Common myeloid progenitor, CD34-positive (primary cell): ENCODE measurements around the gene PRMT9.

Source experiments
- CTCF ChIA-PET: fragments of 350-600 bp; sonication (Branson Sonifier 250); formaldehyde crosslinking; loops from one replicate; lab custom pipeline; 2021; ENCODE audit warnings: antibody characterized with exemption; lab: Charles Lee
- POLR2A ChIA-PET: fragments of 350-600 bp; sonication (Branson Sonifier 250); formaldehyde crosslinking; loops from one replicate; lab custom pipeline; 2021; ENCODE audit warnings: antibody characterized with exemption; lab: Charles Lee
- DNase-seq, 3 donors: peaks; one replicate each; pipeline versions ENCODE4 v3.0.0 to v3.0.0-alpha.2; 2013
- H3K27ac ChIP-seq, 2 experiments: 1 replicate in 1 of 2; 2 replicates in 1 of 2; pipeline ENCODE4 v1.7.0; 2013; ENCODE audit warnings: inconsistent platforms in 2 of 2, low read length in 2 of 2, mild to moderate bottlenecking in 2 of 2, low read depth in 1 of 2, moderate library complexity in 1 of 2; ENCODE audit not compliant: severe bottlenecking in 2 of 2, insufficient read depth in 1 of 2, poor library complexity in 1 of 2
- H3K27me3 ChIP-seq, 5 experiments: replicated peaks in 2 of 5; 1 replicate in 3 of 5; 2 replicates in 2 of 5; pipeline versions ENCODE4 v1.6.1 to v1.7.0; 2013; ENCODE audit warnings: low read length in 4 of 5, mild to moderate bottlenecking in 2 of 5, moderate library complexity in 2 of 5, inconsistent platforms in 1 of 5; ENCODE audit not compliant: insufficient read depth in 5 of 5, control insufficient read depth in 4 of 5
- H3K36me3 ChIP-seq, 4 experiments: 1 replicate in 2 of 4; 2 replicates in 2 of 4; pipeline versions ENCODE4 v1.6.1 to v1.7.0; 2013; ENCODE audit warnings: low read length in 3 of 4, control low read depth in 1 of 4, mild to moderate bottlenecking in 1 of 4; ENCODE audit not compliant: control insufficient read depth in 4 of 4, insufficient read depth in 4 of 4
- H3K4me1 ChIP-seq, 4 experiments: 1 replicate in 3 of 4; 2 replicates in 1 of 4; pipeline versions ENCODE4 v1.6.1 to v1.7.1; 2013; ENCODE audit warnings: low read length in 3 of 4, mild to moderate bottlenecking in 3 of 4, control low read depth in 1 of 4, inconsistent platforms in 1 of 4, moderate library complexity in 1 of 4; ENCODE audit not compliant: control insufficient read depth in 4 of 4, insufficient read depth in 4 of 4; ENCODE audit errors: control extremely low read depth in 1 of 4
- H3K4me3 ChIP-seq, 7 experiments: 1 replicate in 4 of 7; 2 replicates in 3 of 7; pipeline versions ENCODE4 v1.5.1 to v1.7.0; 2013; ENCODE audit warnings: mild to moderate bottlenecking in 7 of 7, low read length in 6 of 7, moderate library complexity in 6 of 7, inconsistent platforms in 2 of 7, low read depth in 2 of 7, control low read depth in 1 of 7; ENCODE audit not compliant: insufficient read depth in 4 of 7, control insufficient read depth in 1 of 7; ENCODE audit errors: extremely low read depth in 1 of 7
- H3K9me3 ChIP-seq, 5 experiments: 1 replicate in 4 of 5; 2 replicates in 1 of 5; pipeline versions ENCODE4 v1.6.1 to v1.7.1; 2013; ENCODE audit warnings: low read length in 4 of 5, mild to moderate bottlenecking in 2 of 5, inconsistent platforms in 1 of 5, low read depth in 1 of 5, moderate library complexity in 1 of 5; ENCODE audit not compliant: control insufficient read depth in 4 of 5, insufficient read depth in 2 of 5; ENCODE audit errors: control extremely low read depth in 1 of 5
- WGBS: methylation state at CpG from one replicate; pipeline ENCODE4 v1.1.5; 2013; ENCODE audit not compliant: insufficient coverage; 5-methylcytosine and 5-hydroxymethylcytosine counted together

Gene PRMT9

GRCh38 chr4:147725673-147726072 is 41.7 kb upstream of the PRMT9 start:
- ChIA-PET CTCF (interaction anchor here (2.0 to 3.6 kb wide), 2 partner anchors 13 to 141 kb away, joined by 7 to 12 read pairs; no protein-coding TSS in a partner anchor), POLR2A (no interaction called here)
- H3K4me3 ChIP-seq, result no peak overlapping the region
- no peaks in the 10 kb centered on the region for H3K36me3 ChIP-seq
- H3K27me3 ChIP-seq, result no peaks in the 10 kb centered on the region
- WGBS, result 100% methylated on average over 3 of the region's 4 CpGs
- H3K27ac ChIP-seq, result no peak overlapping the region
- DNase-seq, result no peak
- H3K4me1 ChIP-seq, result no peaks in the 10 kb centered on the region
- H3K9me3 ChIP-seq, result no peaks in the 10 kb centered on the region

GRCh38 chr4:147724468-147725201 is 40.7 kb upstream of the PRMT9 start:
- Histone ChIP-seq H3K27ac (no peak overlapping the region), H3K36me3 (no peaks in the 10 kb centered on the region), H3K27me3 (no peaks in the 10 kb centered on the region), H3K9me3 (no peaks in the 10 kb centered on the region), H3K4me3 (no peak overlapping the region), H3K4me1 (no peaks in the 10 kb centered on the region)
- ChIA-PET POLR2A (no interaction called here), CTCF (interaction anchor here (1.0 to 3.6 kb wide), 2 partner anchors 140 to 142 kb away, joined by 3 to 12 read pairs; no protein-coding TSS in a partner anchor)
- no peak for DNase-seq
- whole genome bisulfite sequencing, result 92% methylated on average over 8 of the region's 13 CpGs

- Histone ChIP-seq H3K36me3 (no peaks in the 10 kb centered on the region), H3K4me1 (no peaks in the 10 kb centered on the region), H3K27me3 (no peaks in the 10 kb centered on the region), H3K9me3 (no peaks in the 10 kb centered on the region), H3K4me3 (no peak overlapping the region), H3K27ac (no peak overlapping the region)
- 76% methylated on average over 4 of the region's 5 CpGs for WGBS
- CTCF ChIA-PET, result interaction anchor here (3.6 kb wide), 1 partner anchor 144 kb away, joined by 12 read pairs; no protein-coding TSS in a partner anchor
- no peak for DNase-seq
- POLR2A ChIA-PET, result no interaction called here
These were observed 39.4 kb upstream of the PRMT9 start for GRCh38 chr4:147723326-147723725.

- Histone ChIP-seq H3K27me3 (no peaks in the 10 kb centered on the region), H3K36me3 (no peaks in the 10 kb centered on the region), H3K4me3 (no peak overlapping the region), H3K27ac (no peak overlapping the region), H3K9me3 (no peaks in the 10 kb centered on the region), H3K4me1 (no peaks in the 10 kb centered on the region)
- WGBS, result no CpG with 5 or more reads among the region's 1 CpG
- CTCF ChIA-PET, result interaction anchor here (1.4 kb wide), 1 partner anchor 146 kb away, joined by 3 read pairs; no protein-coding TSS in a partner anchor
- POLR2A ChIA-PET, result no interaction called here
- DNase-seq, result no peak
These were observed 33.9 kb upstream of the PRMT9 start for GRCh38 chr4:147717878-147718277.

GRCh38 chr4:147714575-147715401 is 30.8 kb upstream of the PRMT9 start:
- Histone ChIP-seq H3K36me3 (no peaks in the 10 kb centered on the region), H3K9me3 (no peaks in the 10 kb centered on the region), H3K4me1 (no peaks in the 10 kb centered on the region), H3K27me3 (no peaks in the 10 kb centered on the region), H3K4me3 (no peak overlapping the region), H3K27ac (no peak overlapping the region)
- WGBS, result 97% methylated on average over 7 of the region's 8 CpGs
- POLR2A ChIA-PET, result no interaction called here
- DNase-seq, result no peak
- CTCF ChIA-PET, result interaction anchor here (1.9 to 2.9 kb wide), 2 partner anchors 25 to 152 kb away, joined by 3 to 31 read pairs; no protein-coding TSS in a partner anchor

- Histone ChIP-seq H3K4me3 (no peak overlapping the region), H3K9me3 (no peaks in the 10 kb centered on the region), H3K4me1 (no peaks in the 10 kb centered on the region), H3K36me3 (no peaks in the 10 kb centered on the region), H3K27ac (no peak overlapping the region), H3K27me3 (no peaks in the 10 kb centered on the region)
- peak in 1 of 3 donors; percentile 20 for DNase-seq
- CTCF ChIA-PET, result interaction anchor here (1.1 to 6.0 kb wide), 7 partner anchors 11 to 155 kb away, joined by 3 to 101 read pairs (median 3); no protein-coding TSS in a partner anchor
- WGBS, result 93% methylated on average over 3 of the region's 5 CpGs
- POLR2A ChIA-PET, result no interaction called here
These were observed 26.0 kb upstream of the PRMT9 start for GRCh38 chr4:147709999-147710398.
